HepG2 (cell line): ENCODE measurements around the gene NBL1. TPM values are rescaled to one million over a fixed set of nuclear protein-coding genes. Genes with fewer than 3 reads are reported as not detected.

ENCODE experiments used
- ATAC-seq: fragments of 200-7000 bp; cut with Tn5 transposase; 3 replicates; pipeline ENCODE4 v1.9.1; 2020; ENCODE audit warnings: mild to moderate bottlenecking, moderate library complexity
- BruUV-seq: library from RNA; stranded (reverse); fragments of 400-500 nt; replicated peaks from 2 replicates; lab custom pipeline; 2021; lab: Mats Ljungman, UMichigan
- CTCF ChIA-PET: fragments of 300-600 bp; formaldehyde crosslinking; extraction: SDS; loops from one replicate; lab custom pipeline; 2021; ENCODE audit warnings: low total read pairs, inconsistent platforms, low intra/inter-chr PET ratio; lab: Yijun Ruan, JAX
- POLR2A ChIA-PET: fragments of 350-600 bp; sonication (Branson Sonifier 250); formaldehyde crosslinking; loops from one replicate; lab custom pipeline; 2020; ENCODE audit warnings: antibody characterized with exemption, inconsistent platforms; lab: Yijun Ruan, JAX
- DNase-seq: peaks from one replicate; pipeline ENCODE4 v3.0.0-alpha.2; 2015; ENCODE audit warnings: low spot score
- FAIRE-seq: peaks from 3 replicates; lab custom pipeline; 2011; peaks lifted over from hg19 to GRCh38; lab: Jason Lieb, UNC
- H2AFZ ChIP-seq: one replicate; pipeline ENCODE4 v1.6.1; 2011; ENCODE audit warnings: low read length, inconsistent platforms
- H3K27ac ChIP-seq: fragments of 300-600 bp; 3 replicates; pipeline ENCODE4 v1.8.0; 2011; ENCODE audit warnings: mixed run types, mild to moderate bottlenecking, mixed read lengths, low read length, inconsistent platforms; ENCODE audit not compliant: insufficient read depth; ENCODE audit errors: extremely low read length
- H3K27me3 ChIP-seq, 2 experiments: fragments of 200-600 bp in 1 of 2; 2 replicates in 1 of 2; 3 replicates in 1 of 2; pipeline versions ENCODE4 v1.6.0 to v1.8.0; 2011; ENCODE audit warnings: low read length in 2 of 2, mild to moderate bottlenecking in 2 of 2, moderate library complexity in 2 of 2, inconsistent platforms in 1 of 2; ENCODE audit not compliant: insufficient read depth in 2 of 2, control insufficient read depth in 1 of 2
- H3K36me3 ChIP-seq, 2 experiments: fragments of 200-600 bp in 1 of 2; replicated peaks in 1 of 2; 2 replicates in 1 of 2; 3 replicates in 1 of 2; pipeline versions ENCODE4 v1.5.1 to v1.8.0; 2011; ENCODE audit warnings: low read length in 2 of 2, inconsistent platforms in 1 of 2; ENCODE audit not compliant: insufficient read depth in 2 of 2, control insufficient read depth in 1 of 2
- H3K4me1 ChIP-seq: 2 replicates; pipeline ENCODE4 v1.5.1; 2012; ENCODE audit warnings: low read length, inconsistent platforms; ENCODE audit not compliant: insufficient read depth
- H3K4me2 ChIP-seq: 2 replicates; pipeline ENCODE4 v1.6.0; 2011; ENCODE audit warnings: low read depth, low read length, inconsistent platforms
- H3K4me3 ChIP-seq, 3 experiments: fragments of 200-600 bp in 1 of 3; sonication (generic), shearing (Covaris generic) in 1 of 3; replicated peaks in 1 of 3; 2 replicates each; pipeline ENCODE4 v1.5.1; 2011 to 2016; ENCODE audit warnings: low read length in 3 of 3, inconsistent platforms in 2 of 3, low read depth in 2 of 3, mild to moderate bottlenecking in 2 of 3, control low read depth in 1 of 3, mixed read lengths in 1 of 3; ENCODE audit not compliant: insufficient read depth in 1 of 3
- H3K79me2 ChIP-seq: one replicate; pipeline ENCODE4 v1.6.1; 2011; ENCODE audit warnings: low read length, inconsistent platforms; ENCODE audit not compliant: insufficient read depth
- H3K9ac ChIP-seq: 2 replicates; pipeline ENCODE4 v1.6.0; 2011; ENCODE audit warnings: mild to moderate bottlenecking, low read depth, low read length, inconsistent platforms; ENCODE audit not compliant: insufficient read depth
- H3K9me3 ChIP-seq: 2 replicates; pipeline ENCODE4 v1.5.1; 2012; ENCODE audit warnings: mild to moderate bottlenecking, low read length
- H4K20me1 ChIP-seq: 2 replicates; pipeline ENCODE4 v1.6.0; 2011; ENCODE audit warnings: inconsistent platforms, mild to moderate bottlenecking, low read length, moderate library complexity; ENCODE audit not compliant: insufficient read depth
- ARID5B ChIP-seq: IDR thresholded peaks from 2 replicates; pipeline ENCODE4 v1.4.0; 2020; ENCODE audit warnings: mild to moderate bottlenecking, missing genetic modification reagents
- ATF7 ChIP-seq, 2 experiments: fragments of 450-650 bp in 1 of 2; sonication (generic) in 1 of 2; formaldehyde crosslinking in 1 of 2; IDR thresholded peaks; 2 replicates each; pipeline versions ENCODE4 v1.4.0 to v1.6.1; 2016 to 2020; ENCODE audit warnings: antibody characterized with exemption in 1 of 2, mild to moderate bottlenecking in 1 of 2, missing genetic modification reagents in 1 of 2
- CEBPG ChIP-seq: IDR thresholded peaks from 2 replicates; pipeline ENCODE4 v1.6.1; 2016
- CHD4 ChIP-seq: fragments of 200-600 bp; sonication (generic); IDR thresholded peaks from 2 replicates; pipeline ENCODE4 v1.7.0; 2017; ENCODE audit warnings: mild to moderate bottlenecking, low read length, borderline replicate concordance
- GPBP1L1 ChIP-seq: sonication (generic); formaldehyde crosslinking; IDR thresholded peaks from 2 replicates; pipeline ENCODE4 v1.5.0; 2020; ENCODE audit warnings: mild to moderate bottlenecking, missing genetic modification reagents
- HMG20B ChIP-seq: conservative IDR thresholded peaks from 2 replicates; pipeline ENCODE4 v1.6.1; 2016; ENCODE audit warnings: missing genetic modification reagents, missing compliant biosample characterization
- HNRNPK ChIP-seq: fragments of 200-400 bp; formaldehyde crosslinking; IDR thresholded peaks from 2 replicates; pipeline ENCODE4 v1.6.1; 2018; ENCODE audit warnings: low read length, low read depth, moderate library complexity, mild to moderate bottlenecking; ENCODE audit not compliant: poor library complexity, severe bottlenecking
- NR2F6 ChIP-seq, 2 experiments: IDR thresholded peaks; 2 replicates each; pipeline ENCODE4 v1.6.1; 2016; ENCODE audit warnings: antibody characterized with exemption in 1 of 2, mild to moderate bottlenecking in 1 of 2
- RAD51 ChIP-seq: fragments of 450-650 bp; IDR thresholded peaks from 2 replicates; pipeline ENCODE4 v1.6.1; 2016; ENCODE audit warnings: borderline replicate concordance
- TFAP4 ChIP-seq: sonication (generic); IDR thresholded peaks from 2 replicates; pipeline ENCODE4 v1.6.1; 2016; ENCODE audit warnings: low read depth, borderline replicate concordance
- TIGD3 ChIP-seq: sonication (generic); formaldehyde crosslinking; IDR thresholded peaks from 2 replicates; pipeline ENCODE4 v1.5.1; 2020; ENCODE audit warnings: mild to moderate bottlenecking, missing genetic modification reagents, borderline replicate concordance
- ZNF256 ChIP-seq: sonication (generic); formaldehyde crosslinking; conservative IDR thresholded peaks from 2 replicates; pipeline ENCODE4 v1.4.0; 2020; ENCODE audit warnings: missing genetic modification reagents
- ZNF292 ChIP-seq: sonication (generic); formaldehyde crosslinking; IDR thresholded peaks from 2 replicates; pipeline ENCODE4 v1.8.1; 2022; ENCODE audit warnings: mild to moderate bottlenecking, low read depth, missing genetic modification reagents, borderline replicate concordance
- WGBS: methylation state at CpG from one replicate; pipeline ENCODE4 v1.1.6; 2017; ENCODE audit warnings: low lambda C conversion rate; 5-methylcytosine and 5-hydroxymethylcytosine counted together
- in situ Hi-C: cut with HindIII; loops from 2 replicates; pipeline ENCODE4 v1.10.0; 2017; ENCODE audit warnings: low pct_unique_long_range_greater_than_20kb; ENCODE audit not compliant: extremely low pct_ligation_motif_present
- intact Hi-C: fragments of 100-400 bp; cut with micrococcal nuclease; formaldehyde crosslinking; loops from one replicate; pipeline ENCODE4 v1.10.0; 2022; ENCODE audit not compliant: unreplicated experiment
- polyA plus RNA-seq, 8 experiments: library from polyadenylated mRNA; depleted of rRNA in 3 of 8; stranded (reverse) in 7 of 8; unstranded in 1 of 8; fragments of >200 nt; fragmentation: Illumina TruSeq in 4 of 8; extraction: Trizol in 4 of 8; gene quantifications; 2 replicates each; pipeline versions ENCODE4 v1.2.1 to v1.2.3, GENCODE V29; 2011 to 2016; ENCODE audit warnings: low read depth in 4 of 8, missing spikeins in 1 of 8, mixed read lengths in 1 of 8; ENCODE audit not compliant: insufficient read depth in 1 of 8
- total RNA-seq, 5 experiments: library from RNA; depleted of rRNA; stranded (reverse); fragments of >200 nt; fragmentation: Illumina TruSeq; extraction: Trizol; gene quantifications; 2 replicates each; pipeline ENCODE4 v1.2.3, GENCODE V29; 2016; ENCODE audit warnings: low read depth in 1 of 5

NBL1 gene
- total and polyA plus RNA-seq, 2 of the 13 experiments (the other 11 are each of a cell fraction or from before 2014, with no cell fraction given), result 2.7 to 13.8 TPM

DNA sequence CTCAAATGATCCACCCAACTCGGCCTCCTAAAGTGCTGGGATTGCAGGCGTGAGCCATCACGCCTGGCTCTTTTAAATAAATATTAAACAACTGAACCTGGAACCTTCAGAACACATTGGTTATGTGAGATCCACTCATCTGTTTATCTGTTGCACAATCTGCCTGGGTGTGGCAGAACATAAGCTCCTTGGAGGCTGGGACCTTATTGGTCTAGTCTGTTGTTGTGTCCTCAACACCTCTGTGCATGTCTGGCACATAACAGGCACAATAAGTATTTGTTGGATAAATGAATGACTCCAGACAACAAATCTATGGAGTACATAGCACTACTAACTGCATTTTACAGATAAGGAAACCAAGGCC is 4.1 kb upstream of the NBL1 start (continued):
- TF ChIP-seq CEBPG, result peak; percentile 88
- 0 out of 2 replicates have a peak, but pooled peaks have one; percentile 22 for TF ChIP-seq ARID5B
- no peak for TF ChIP-seq NR2F6 (IDR thresholded peaks at IDR 0.05)
- TF ChIP-seq NR2F6 (CRISPR knock-in tag; IDR thresholded peaks at IDR 0.05), result 0 out of 2 replicates have a peak, but pooled peaks have one; percentile 19
- TF ChIP-seq RAD51, result no peak
- TF ChIP-seq, all 625 proteins: peak for 14

DNA sequence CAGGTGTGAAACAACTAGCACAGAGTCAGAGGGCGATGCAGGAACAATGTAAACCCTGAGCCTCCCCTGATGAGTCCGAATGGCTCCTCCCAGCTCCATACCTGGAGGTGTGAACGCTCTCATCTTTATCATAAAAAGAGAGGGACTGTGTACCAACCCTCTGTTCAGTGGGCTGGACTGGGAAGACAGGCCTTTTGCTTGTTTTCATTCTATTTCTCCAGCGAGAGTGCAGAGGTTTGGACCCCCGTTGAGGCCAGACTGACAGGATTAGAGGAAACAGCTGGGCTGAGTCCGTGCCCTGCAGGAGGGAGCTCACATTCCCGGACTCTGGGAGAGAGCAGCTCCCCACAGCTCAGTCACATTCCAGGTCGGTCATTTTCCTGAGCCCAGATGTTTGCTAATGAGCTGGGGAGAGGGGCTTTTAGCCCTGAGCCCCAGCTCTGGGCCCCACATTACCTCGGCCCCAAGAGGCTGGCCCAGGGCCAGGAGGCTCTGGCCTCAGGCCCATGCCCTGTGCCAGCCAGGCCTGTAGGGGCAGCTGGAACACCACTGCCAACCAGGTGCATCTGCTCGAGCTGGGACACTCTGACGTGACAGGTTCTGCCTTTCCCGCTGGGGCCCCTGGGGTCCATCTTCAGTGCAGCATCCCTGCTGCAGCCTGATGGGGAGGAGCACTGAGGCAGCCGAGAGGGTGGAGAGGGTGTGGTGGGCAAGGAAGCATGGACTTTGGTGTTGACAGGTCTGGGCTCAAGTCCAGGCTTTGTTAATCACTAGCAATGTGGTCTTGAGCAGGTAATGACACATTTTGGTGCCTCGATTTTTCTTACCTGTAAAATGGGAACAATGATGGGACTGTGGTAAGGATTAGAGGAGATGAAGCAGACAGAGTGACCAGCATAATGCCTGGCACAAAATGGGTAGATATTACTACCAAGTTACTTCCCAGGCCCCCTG is 3.5 kb upstream of the NBL1 start:
- POLR2A ChIA-PET, result interaction anchor here (0.6 to 2.4 kb wide), 2 partner anchors 12 to 21 kb away, joined by 3 to 9 read pairs; no protein-coding TSS in a partner anchor
- peaks cover 49% of the 10 kb centered on the region for H3K4me1 ChIP-seq
- DNase-seq, result peak; percentile 76
- WGBS, result 5% methylated on average over 8 of the region's 14 CpGs
- no peak overlapping the region; the same call in 1 of the 2 replicates for H3K9ac ChIP-seq
- no TSS peak for BruUV-seq
- H3K36me3 ChIP-seq, result no peaks in the 10 kb centered on the region
- peak; percentile 84 for ATAC-seq
- no peaks in the 10 kb centered on the region for H3K9me3 ChIP-seq
- H3K4me3 ChIP-seq, result peak overlapping the region in 1 of 3 experiments; percentile 18; a peak in 2 of 6 replicates
- in situ Hi-C loops, result no loop called here
- no peaks in the 10 kb centered on the region for H4K20me1 ChIP-seq
- FAIRE-seq, result no peak
- peak overlapping the region; percentile 15 for H3K27ac ChIP-seq
- H3K4me2 ChIP-seq, result peak overlapping the region; percentile 50
- CTCF ChIA-PET, result no interaction called here
- H3K79me2 ChIP-seq, result no peaks in the 10 kb centered on the region
- intact Hi-C loops, result loop anchor here (1.0 to 5.0 kb wide), 2 partner anchors 20 to 43 kb away; a partner anchor contains a TSS
- H2AFZ ChIP-seq, result no peak overlapping the region
- H3K27me3 ChIP-seq, result peaks cover 2 to 20% of the 10 kb centered on the region in 2 experiments; a peak in 3 of 5 replicates
- TF ChIP-seq HNRNPK, result no peak
- TF ChIP-seq ZNF256 (CRISPR knock-in tag), result no peak
- peak; percentile 94 for TF ChIP-seq TFAP4
- TF ChIP-seq HMG20B (CRISPR knock-in tag), result no peak
- TF ChIP-seq ATF7 (IDR thresholded peaks at IDR 0.05), result no peak
- TF ChIP-seq ATF7 (CRISPR knock-in tag; IDR thresholded peaks at IDR 0.05), result no peak
- TF ChIP-seq CHD4, result 0 out of 2 replicates have a peak, but pooled peaks have one; percentile 37
- TF ChIP-seq TIGD3 (CRISPR knock-in tag), result 0 out of 2 replicates have a peak, but pooled peaks have one; percentile 32
- TF ChIP-seq GPBP1L1, result no peak
- peak; percentile 83; the same call in 1 of the 2 replicates for TF ChIP-seq ZNF292 (CRISPR knock-in tag)
